ENCODE results near the gene KCNIP2. TPM values are rescaled to one million over a fixed set of nuclear protein-coding genes. Genes with fewer than 3 reads are reported as not detected.

Gene KCNIP2
- polyA plus RNA-seq, 3 donors from 2014 or later, result not detected

DNA sequence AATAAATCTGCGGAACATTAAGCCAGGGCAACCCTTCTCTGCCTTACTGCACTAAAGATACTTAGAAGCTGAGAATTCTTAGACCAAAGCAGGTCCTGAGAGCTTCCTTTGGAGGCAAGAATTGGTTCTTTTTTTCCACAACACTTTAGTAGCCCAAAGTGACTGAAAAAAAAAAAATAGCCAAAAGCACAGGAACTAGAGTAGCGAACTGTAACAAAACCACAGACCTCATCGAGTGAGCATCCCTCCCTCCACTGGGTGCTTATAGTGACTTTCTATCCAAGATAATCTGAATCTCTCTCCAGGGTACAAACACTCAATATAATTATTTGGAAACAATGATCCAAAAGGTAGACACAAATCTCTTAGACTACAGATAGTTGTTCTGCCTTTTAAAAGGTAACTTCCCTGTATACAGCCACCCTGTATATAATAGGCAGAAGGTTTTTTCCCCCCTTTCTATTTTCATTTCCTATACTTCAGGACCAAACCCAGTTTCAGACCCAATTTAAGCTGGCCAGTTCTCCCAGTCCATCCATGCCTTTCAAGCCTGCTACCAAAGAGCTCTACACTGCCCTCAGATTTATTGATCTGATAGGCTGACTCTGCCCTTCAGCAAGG, 31.6 kb upstream of the KCNIP2 start:
- Mint-ChIP-seq H3K27ac (peak overlapping the region in 2 of 6 donors; percentile 10 to 57), H3K4me3 (peak overlapping the region in 1 of 5 donors; percentile 12), H3K36me3 (peaks cover 0 to 8% (median 0%) of the 10 kb centered on the region in 3 donors), H3K9me3 (no peaks in the 10 kb centered on the region), H3K4me1 (peaks cover 15 to 19% of the 10 kb centered on the region in 2 donors), H3K27me3 (ENCODE audit: low read depth in 3 of 3) (peaks cover 0 to 3% (median 0%) of the 10 kb centered on the region in 3 donors)
- no peak for DNase-seq

DNA sequence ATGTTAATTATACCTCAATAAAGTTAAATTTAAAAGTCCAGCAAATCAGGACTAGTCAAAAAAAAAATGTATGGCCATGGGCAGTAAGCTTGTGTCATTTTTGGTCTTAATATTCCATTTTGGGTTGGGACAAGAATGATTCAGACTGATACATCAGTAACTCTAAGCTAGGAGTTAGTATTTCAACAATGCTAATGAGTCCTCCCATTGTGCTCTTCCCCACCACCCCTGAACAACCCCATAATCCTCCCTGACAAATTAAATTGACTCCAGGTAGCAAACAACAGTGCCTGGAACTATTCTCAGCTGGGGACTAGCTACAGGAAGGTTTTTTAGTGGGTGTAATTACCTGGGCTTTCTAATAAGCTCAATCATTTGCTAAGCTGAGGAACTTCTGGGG, 30.7 kb upstream of the KCNIP2 start:
- Mint-ChIP-seq H3K9me3 (no peaks in the 10 kb centered on the region), H3K27me3 (ENCODE audit: low read depth in 3 of 3) (peaks cover 0 to 3% (median 0%) of the 10 kb centered on the region in 3 donors), H3K27ac (no peak overlapping the region), H3K36me3 (peaks cover 0 to 4% (median 0%) of the 10 kb centered on the region in 3 donors), H3K4me1 (peaks cover 15 to 19% of the 10 kb centered on the region in 2 donors), H3K4me3 (no peak overlapping the region)
- no peak for DNase-seq

GRCh38 chr10:101867931-101868330, 24.3 kb upstream of the KCNIP2 start:
- H3K36me3 Mint-ChIP-seq, result peaks cover 0 to 12% (median 0%) of the 10 kb centered on the region in 3 donors
- no peak overlapping the region for H3K4me3 Mint-ChIP-seq
- H3K4me1 Mint-ChIP-seq, result peaks cover 2 to 5% of the 10 kb centered on the region in 2 donors
- H3K27me3 Mint-ChIP-seq (ENCODE audit: low read depth in 3 of 3), result peaks cover 1 to 4% (median 2%) of the 10 kb centered on the region in 3 donors
- no peaks in the 10 kb centered on the region for H3K9me3 Mint-ChIP-seq
- no peak for DNase-seq
- H3K27ac Mint-ChIP-seq, result no peak overlapping the region

DNA sequence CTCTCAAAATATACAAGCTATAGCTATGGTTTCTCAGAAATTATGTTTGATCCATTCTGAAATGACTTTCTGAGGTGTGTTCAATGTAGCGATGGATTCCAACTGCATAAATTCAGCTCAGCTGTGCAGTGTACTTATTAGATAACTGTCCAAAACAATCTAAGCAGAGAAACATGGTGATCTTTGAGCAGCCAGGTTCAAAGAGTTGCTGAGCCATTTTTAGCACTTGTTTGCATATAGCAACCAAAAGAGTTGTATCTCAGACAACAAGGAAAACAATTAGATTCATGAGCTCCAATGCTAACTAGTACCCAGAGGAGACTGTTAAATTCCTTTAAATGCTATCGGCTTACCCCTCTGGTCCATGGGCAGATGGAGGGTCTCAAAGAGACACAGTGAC, 15.9 kb upstream of the KCNIP2 start:
- peaks cover 1 to 2% (median 2%) of the 10 kb centered on the region in 3 donors for H3K27me3 Mint-ChIP-seq (ENCODE audit: low read depth in 3 of 3)
- DNase-seq, result no peak
- no peak overlapping the region for H3K27ac Mint-ChIP-seq
- H3K4me3 Mint-ChIP-seq, result no peak overlapping the region
- peaks cover 0 to 11% (median 3%) of the 10 kb centered on the region in 6 donors for H3K9me3 Mint-ChIP-seq
- H3K36me3 Mint-ChIP-seq, result peaks cover 12 to 23% (median 15%) of the 10 kb centered on the region in 3 donors
- H3K4me1 Mint-ChIP-seq, result peaks cover 11 to 21% of the 10 kb centered on the region in 2 donors

GRCh38 chr10:101858723-101859500, 15.3 kb upstream of the KCNIP2 start:
- H3K4me3 Mint-ChIP-seq, result peak overlapping the region in 1 of 5 donors; percentile 65
- peaks cover 0 to 11% (median 3%) of the 10 kb centered on the region in 6 donors for H3K9me3 Mint-ChIP-seq
- H3K27me3 Mint-ChIP-seq (ENCODE audit: low read depth in 3 of 3), result peaks cover 0 to 2% (median under 1%) of the 10 kb centered on the region in 3 donors
- peak overlapping the region in 3 of 6 donors; percentile 32 to 84 (median 77) for H3K27ac Mint-ChIP-seq
- peaks cover 10 to 21% of the 10 kb centered on the region in 2 donors for H3K4me1 Mint-ChIP-seq
- no peak for DNase-seq
- H3K36me3 Mint-ChIP-seq, result peaks cover 12 to 18% (median 15%) of the 10 kb centered on the region in 3 donors

DNA sequence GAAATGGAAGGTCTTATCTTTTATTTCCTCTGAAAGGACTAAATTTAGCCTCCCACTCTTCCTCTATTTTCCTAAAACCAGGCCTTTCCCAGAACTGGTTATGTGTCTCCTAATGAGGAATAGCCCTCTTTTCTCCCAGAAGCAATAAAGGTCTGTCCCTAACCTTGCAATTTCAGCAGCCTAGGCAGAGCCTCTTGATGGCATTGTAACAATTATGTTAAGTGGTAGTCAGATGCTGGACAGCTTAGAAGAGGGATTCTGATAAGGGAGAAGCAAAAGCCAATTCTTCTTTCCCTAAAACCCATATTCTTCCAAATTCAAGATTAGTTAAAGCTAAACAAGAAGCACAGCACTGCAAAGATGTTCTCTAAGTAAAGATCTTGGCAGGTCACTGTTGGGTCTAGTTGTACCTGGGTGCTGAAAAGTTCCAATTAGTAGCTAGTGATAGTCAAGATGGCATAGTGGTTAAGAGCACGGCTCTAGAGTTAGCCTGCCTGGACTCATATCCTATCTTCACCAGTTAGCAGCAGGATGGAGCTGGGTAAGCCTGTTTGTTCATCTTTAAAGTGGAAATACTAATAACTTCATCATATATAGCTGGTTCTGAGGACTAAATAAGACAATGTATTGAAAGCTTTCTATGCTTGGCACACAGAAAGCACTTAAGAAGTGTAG, 14.3 kb upstream of the KCNIP2 start:
- peaks cover 0 to under 1% (median 0%) of the 10 kb centered on the region in 3 donors for H3K27me3 Mint-ChIP-seq (ENCODE audit: low read depth in 3 of 3)
- H3K9me3 Mint-ChIP-seq, result peaks cover 0 to 11% (median 3%) of the 10 kb centered on the region in 6 donors
- H3K27ac Mint-ChIP-seq, result peak overlapping the region in 2 of 6 donors; percentile 44 to 84
- H3K4me1 Mint-ChIP-seq, result peaks cover 11 to 21% of the 10 kb centered on the region in 2 donors
- DNase-seq, result no peak
- H3K4me3 Mint-ChIP-seq, result no peak overlapping the region
- H3K36me3 Mint-ChIP-seq, result peaks cover 12 to 18% (median 15%) of the 10 kb centered on the region in 3 donors

GRCh38 chr10:101856626-101857025, 13.0 kb upstream of the KCNIP2 start:
- H3K27me3 Mint-ChIP-seq (ENCODE audit: low read depth in 3 of 3), result no peaks in the 10 kb centered on the region
- peaks cover 0 to 11% (median 3%) of the 10 kb centered on the region in 6 donors for H3K9me3 Mint-ChIP-seq
- H3K4me1 Mint-ChIP-seq, result peaks cover 12 to 21% of the 10 kb centered on the region in 2 donors
- no peak for DNase-seq
- H3K27ac Mint-ChIP-seq, result no peak overlapping the region
- H3K36me3 Mint-ChIP-seq, result peaks cover 12 to 18% (median 15%) of the 10 kb centered on the region in 3 donors
- H3K4me3 Mint-ChIP-seq, result no peak overlapping the region

GRCh38 chr10:101851411-101852116, 8.0 kb upstream of the KCNIP2 start:
- Mint-ChIP-seq H3K36me3 (peaks cover 20 to 37% (median 25%) of the 10 kb centered on the region in 3 donors), H3K4me1 (peaks cover 0 to 3% of the 10 kb centered on the region in 2 donors), H3K9me3 (no peaks in the 10 kb centered on the region), H3K27ac (peak overlapping the region in 1 of 6 donors; percentile 9), H3K4me3 (no peak overlapping the region), H3K27me3 (ENCODE audit: low read depth in 3 of 3) (peaks cover 2% of the 10 kb centered on the region in 3 donors)
- no peak for DNase-seq

DNA sequence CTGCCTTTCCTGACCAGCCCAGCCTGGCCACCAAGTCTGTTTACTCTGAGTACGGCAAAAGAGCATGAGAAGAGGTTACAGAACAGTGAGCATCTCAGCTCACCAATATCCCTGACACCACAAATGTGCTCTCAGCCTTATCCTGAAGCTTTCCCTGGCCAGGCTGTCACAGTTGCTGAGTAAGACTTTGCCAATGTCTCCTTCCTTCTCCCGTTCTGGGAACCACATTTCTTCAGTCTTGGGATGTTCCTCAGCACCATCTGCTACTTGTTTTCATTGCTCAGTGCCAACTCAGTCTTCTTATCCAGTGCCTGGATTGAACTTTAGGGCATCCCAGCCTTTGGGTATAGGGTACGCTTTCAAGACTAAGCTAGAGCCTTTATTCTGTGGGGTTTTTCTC, 7.1 kb upstream of the KCNIP2 start:
- peaks cover 25 to 44% (median 28%) of the 10 kb centered on the region in 3 donors for H3K36me3 Mint-ChIP-seq
- no peak overlapping the region for H3K4me3 Mint-ChIP-seq
- H3K27me3 Mint-ChIP-seq (ENCODE audit: low read depth in 3 of 3), result peaks cover 2 to 7% (median 5%) of the 10 kb centered on the region in 3 donors
- no peak overlapping the region for H3K27ac Mint-ChIP-seq
- H3K4me1 Mint-ChIP-seq, result peaks cover 0 to 3% of the 10 kb centered on the region in 2 donors
- DNase-seq, result no peak
- no peaks in the 10 kb centered on the region for H3K9me3 Mint-ChIP-seq

DNA sequence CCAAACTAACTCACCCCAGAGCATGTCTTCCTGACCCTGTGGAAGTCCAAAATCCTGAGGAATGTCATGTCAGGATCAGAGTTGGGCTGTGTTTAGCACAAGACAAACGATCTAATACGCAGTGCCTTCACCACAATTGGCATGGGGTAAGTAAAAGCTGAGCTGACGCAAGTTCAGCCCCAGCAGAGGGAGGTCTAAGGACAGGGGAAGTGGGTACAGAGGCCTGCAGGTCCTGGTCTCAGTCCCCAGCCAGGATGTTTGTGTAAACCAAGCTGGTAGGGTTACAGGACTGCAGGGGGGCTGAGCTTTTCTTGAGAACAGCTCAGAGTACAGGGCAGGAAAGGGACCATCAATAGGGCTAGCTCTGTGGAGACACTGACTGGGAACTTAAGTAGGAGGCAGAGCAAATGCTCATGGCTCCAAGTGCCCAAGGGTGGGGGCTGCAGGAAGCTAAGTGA, 5.3 kb upstream of the KCNIP2 start:
- H3K27ac Mint-ChIP-seq, result peak overlapping the region in 1 of 6 donors; percentile 43
- H3K4me3 Mint-ChIP-seq, result no peak overlapping the region
- H3K4me1 Mint-ChIP-seq, result peaks cover 10 to 11% of the 10 kb centered on the region in 2 donors
- no peaks in the 10 kb centered on the region for H3K9me3 Mint-ChIP-seq
- peaks cover 28 to 53% (median 30%) of the 10 kb centered on the region in 3 donors for H3K36me3 Mint-ChIP-seq
- H3K27me3 Mint-ChIP-seq (ENCODE audit: low read depth in 3 of 3), result peaks cover 2 to 8% (median 5%) of the 10 kb centered on the region in 3 donors
- DNase-seq, result no peak

DNA sequence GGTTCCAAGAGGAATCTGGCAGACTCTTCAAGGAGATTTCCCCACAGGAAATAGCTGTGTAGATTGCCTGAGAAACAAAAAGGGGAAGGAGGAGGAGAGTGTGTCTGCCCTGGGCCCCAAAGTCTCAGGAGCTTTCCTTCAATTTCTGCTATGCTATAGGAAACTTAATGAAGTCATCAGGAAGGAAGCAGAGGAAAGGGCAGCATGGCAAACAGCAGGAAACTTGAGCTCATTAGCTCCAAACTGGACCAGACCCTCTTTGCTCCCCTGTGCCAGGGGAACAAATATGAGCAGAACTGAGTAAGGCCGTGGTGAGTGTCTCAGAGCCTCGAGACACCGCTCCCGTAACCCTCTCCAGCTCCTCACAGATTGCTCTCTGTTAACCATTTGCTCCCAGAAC, 4.8 kb upstream of the KCNIP2 start:
- peaks cover 2 to 8% (median 5%) of the 10 kb centered on the region in 3 donors for H3K27me3 Mint-ChIP-seq (ENCODE audit: low read depth in 3 of 3)
- no peak overlapping the region for H3K4me3 Mint-ChIP-seq
- H3K9me3 Mint-ChIP-seq, result no peaks in the 10 kb centered on the region
- no peak for DNase-seq
- H3K36me3 Mint-ChIP-seq, result peaks cover 28 to 53% (median 30%) of the 10 kb centered on the region in 3 donors
- no peak overlapping the region for H3K27ac Mint-ChIP-seq
- peaks cover 9 to 13% of the 10 kb centered on the region in 2 donors for H3K4me1 Mint-ChIP-seq

DNA sequence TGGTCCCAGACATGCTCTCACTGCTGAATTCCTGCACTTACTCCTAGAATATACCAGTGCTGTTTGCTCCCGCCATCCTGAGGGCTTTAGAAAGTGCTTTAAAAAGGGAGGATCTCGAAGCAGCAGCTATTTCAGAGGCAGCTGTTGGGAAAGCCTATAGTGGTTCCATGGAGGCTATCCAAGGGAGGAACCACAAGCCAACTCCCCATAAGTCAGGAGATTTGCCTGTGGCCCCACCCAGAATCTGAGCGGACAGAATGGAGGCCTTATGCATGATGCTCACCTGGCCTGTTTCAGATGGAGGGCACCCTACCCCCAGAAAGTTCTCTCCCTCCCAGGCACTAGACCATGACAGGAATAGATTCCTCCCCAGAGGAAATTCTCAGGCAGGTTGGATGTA, 2.3 kb upstream of the KCNIP2 start:
- no peak for DNase-seq
- H3K27ac Mint-ChIP-seq, result no peak overlapping the region
- H3K4me3 Mint-ChIP-seq, result no peak overlapping the region
- H3K4me1 Mint-ChIP-seq, result peaks cover 25 to 34% of the 10 kb centered on the region in 2 donors
- no peaks in the 10 kb centered on the region for H3K9me3 Mint-ChIP-seq
- peaks cover 5 to 16% (median 16%) of the 10 kb centered on the region in 3 donors for H3K27me3 Mint-ChIP-seq (ENCODE audit: low read depth in 3 of 3)
- H3K36me3 Mint-ChIP-seq, result peaks cover 23 to 47% (median 24%) of the 10 kb centered on the region in 3 donors

DNA sequence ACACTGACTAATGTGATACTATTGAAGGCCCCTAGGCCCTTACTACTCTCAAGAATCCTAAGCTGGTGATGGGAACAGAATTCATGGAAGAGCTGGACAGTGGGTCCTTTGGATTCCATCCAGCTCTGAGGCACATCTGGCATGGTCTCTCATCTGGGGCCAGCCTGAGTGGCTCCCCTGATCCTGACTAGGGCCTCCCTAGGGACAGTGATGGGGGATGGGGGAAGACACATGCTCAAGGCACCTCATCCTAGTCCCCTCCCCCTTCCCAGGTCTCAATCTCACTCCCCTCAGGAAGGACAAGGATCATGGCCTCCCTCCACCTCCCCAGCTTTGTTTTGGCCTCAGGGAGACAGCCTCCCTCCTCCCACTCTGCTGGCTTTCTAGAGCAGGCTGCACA, 1.8 kb downstream of the KCNIP2 start:
- Mint-ChIP-seq H3K36me3 (peaks cover 5 to 16% (median 7%) of the 10 kb centered on the region in 3 donors), H3K4me1 (peaks cover 42 to 56% of the 10 kb centered on the region in 2 donors), H3K27ac (no peak overlapping the region), H3K4me3 (peak overlapping the region in 4 of 5 donors; percentile 2 to 94 (median 49)), H3K27me3 (ENCODE audit: low read depth in 3 of 3) (peaks cover 5 to 17% (median 17%) of the 10 kb centered on the region in 3 donors), H3K9me3 (no peaks in the 10 kb centered on the region)
- DNase-seq, result no peak

Measured in immature natural killer cell (primary cell).